HEK293 (cell line): ENCODE measurements around the gene PABPN1.

ENCODE experiments used
- CTCF ChIA-PET: fragments of 350-600 bp; formaldehyde crosslinking; extraction: SDS; loops from one replicate; lab custom pipeline; 2021; ENCODE audit warnings: antibody characterized with exemption; lab: Yijun Ruan, JAX
- POLR2A ChIA-PET: fragments of 300-600 bp; formaldehyde crosslinking; extraction: SDS; loops from one replicate; lab custom pipeline; 2020; ENCODE audit warnings: antibody characterized with exemption, inconsistent platforms; lab: Yijun Ruan, JAX
- H3K27ac ChIP-seq: fragments of 200-500 bp; sonication (Bioruptor generic); 2 replicates; pipeline ENCODE4 v1.5.1; 2014; ENCODE audit warnings: low read depth, low read length, control low read depth, inconsistent platforms; ENCODE audit errors: extremely low read depth
- H3K36me3 ChIP-seq, 2 experiments: fragments of 200-500 bp in 1 of 2; sonication (Bioruptor generic) in 1 of 2; 1 replicate in 1 of 2; 2 replicates in 1 of 2; pipeline ENCODE4 v1.5.1; 2014 to 2017; ENCODE audit warnings: inconsistent platforms in 2 of 2, low read length in 2 of 2; ENCODE audit not compliant: control insufficient read depth in 2 of 2, insufficient read depth in 1 of 2
- H3K4me1 ChIP-seq: fragments of 200-500 bp; sonication (Bioruptor generic); 2 replicates; pipeline ENCODE4 v1.5.1; 2014; ENCODE audit warnings: mild to moderate bottlenecking, low read length, inconsistent platforms; ENCODE audit not compliant: control insufficient read depth, insufficient read depth
- H3K4me3 ChIP-seq: 2 replicates; pipeline ENCODE4 v1.5.1; 2011; ENCODE audit warnings: low read depth, mild to moderate bottlenecking, control low read depth, low read length, moderate library complexity
- H3K9me3 ChIP-seq: fragments of 200-500 bp; sonication (Bioruptor generic); 2 replicates; pipeline ENCODE4 v1.5.1; 2014; ENCODE audit warnings: low read depth, low read length, inconsistent platforms; ENCODE audit not compliant: control insufficient read depth, insufficient read depth
- BCL11B ChIP-seq: fragments of 450-650 bp; formaldehyde crosslinking; IDR thresholded peaks from 2 replicates; pipeline ENCODE4 v1.5.1; 2016; ENCODE audit warnings: low read depth, missing biosample characterization, missing genetic modification characterization
- REST ChIP-seq: fragments of 450-650 bp; formaldehyde crosslinking; IDR thresholded peaks from 2 replicates; pipeline ENCODE4 v1.5.1; 2016; ENCODE audit warnings: missing biosample characterization, missing genetic modification characterization
- WT1 ChIP-seq: fragments of 450-650 bp; formaldehyde crosslinking; IDR thresholded peaks from 2 replicates; pipeline ENCODE4 v1.5.1; 2016; ENCODE audit warnings: missing biosample characterization, missing genetic modification characterization
- ZNF155 ChIP-seq: fragments of 450-650 bp; formaldehyde crosslinking; IDR thresholded peaks from 2 replicates; pipeline ENCODE4 v1.5.1; 2016; ENCODE audit warnings: missing biosample characterization, missing genetic modification characterization
- ZNF274 ChIP-seq, 2 experiments: fragments of 200-500 bp in 1 of 2; fragments of 450-650 bp in 1 of 2; sonication (Bioruptor generic) in 1 of 2; formaldehyde crosslinking in 1 of 2; IDR thresholded peaks; 2 replicates each; pipeline versions ENCODE4 v1.5.1 to v1.6.1; 2014 to 2016; ENCODE audit warnings: borderline replicate concordance in 1 of 2, inconsistent platforms in 1 of 2, low read length in 1 of 2, missing biosample characterization in 1 of 2, missing genetic modification characterization in 1 of 2
- ZNF350 ChIP-seq: fragments of 450-650 bp; formaldehyde crosslinking; IDR thresholded peaks from 2 replicates; pipeline ENCODE4 v1.5.0; 2017; ENCODE audit warnings: missing biosample characterization, mild to moderate bottlenecking, missing genetic modification characterization
- ZNF394 ChIP-seq: fragments of 450-650 bp; formaldehyde crosslinking; IDR thresholded peaks from 2 replicates; pipeline ENCODE4 v1.5.1; 2016; ENCODE audit warnings: missing biosample characterization, missing genetic modification characterization, mild to moderate bottlenecking, moderate library complexity, borderline replicate concordance
- ZNF416 ChIP-seq: fragments of 450-650 bp; formaldehyde crosslinking; IDR thresholded peaks from 2 replicates; pipeline ENCODE4 v1.5.1; 2016; ENCODE audit warnings: missing biosample characterization, missing genetic modification characterization
- ZNF423 ChIP-seq: fragments of 450-650 bp; formaldehyde crosslinking; IDR thresholded peaks from 2 replicates; pipeline ENCODE4 v1.5.1; 2016; ENCODE audit warnings: missing biosample characterization, missing genetic modification characterization
- ZNF433 ChIP-seq: fragments of 450-650 bp; formaldehyde crosslinking; IDR thresholded peaks from 2 replicates; pipeline ENCODE4 v1.5.1; 2016; ENCODE audit warnings: missing biosample characterization, missing genetic modification characterization, low read depth
- ZNF624 ChIP-seq: fragments of 450-650 bp; formaldehyde crosslinking; IDR thresholded peaks from 2 replicates; pipeline ENCODE4 v1.5.1; 2017; ENCODE audit warnings: missing biosample characterization, missing genetic modification characterization
- ZNF629 ChIP-seq: fragments of 450-650 bp; formaldehyde crosslinking; IDR thresholded peaks from 2 replicates; pipeline ENCODE4 v1.5.1; 2017; ENCODE audit warnings: missing biosample characterization, missing genetic modification characterization
- ZNF792 ChIP-seq: fragments of 450-650 bp; formaldehyde crosslinking; IDR thresholded peaks from 2 replicates; pipeline ENCODE4 v1.5.1; 2016; ENCODE audit warnings: missing biosample characterization, missing genetic modification characterization
- TF ChIP-seq, protein P1 (sequence below): fragments of 450-650 bp; formaldehyde crosslinking; IDR thresholded peaks from 2 replicates; pipeline ENCODE4 v1.5.1; 2017; ENCODE audit warnings: missing biosample characterization, missing genetic modification characterization
- TF ChIP-seq, protein P2 (sequence below): sonication (generic); formaldehyde crosslinking; IDR thresholded peaks from 2 replicates; pipeline ENCODE4 v1.8.1; 2022; ENCODE audit warnings: mild to moderate bottlenecking, moderate library complexity, missing genetic modification reagents
- TF ChIP-seq, protein P3 (sequence below): fragments of 450-650 bp; formaldehyde crosslinking; IDR thresholded peaks from 2 replicates; pipeline ENCODE4 v1.5.1; 2017; ENCODE audit warnings: missing biosample characterization, missing genetic modification characterization

Gene PABPN1

DNA sequence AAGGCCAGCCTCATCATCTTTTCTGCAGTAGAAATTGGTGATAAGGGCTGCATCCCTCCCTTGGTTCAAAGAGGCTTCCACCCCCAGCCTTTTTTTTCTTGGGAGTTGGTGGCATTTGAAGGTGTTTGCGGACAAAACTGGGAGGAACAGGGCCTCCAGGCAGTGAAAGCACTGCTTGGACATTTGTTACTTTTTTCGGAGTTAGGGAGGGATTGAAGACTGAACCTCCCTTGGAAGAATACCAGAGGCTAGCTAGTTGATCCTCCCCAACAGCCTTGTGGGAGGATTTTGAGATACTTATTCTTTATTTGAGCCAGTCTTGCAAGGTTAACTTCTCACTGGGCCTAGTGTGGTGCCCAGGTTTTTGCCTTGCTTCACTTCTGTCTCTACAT, 3.2 kb downstream of the PABPN1 start:
- Histone ChIP-seq H3K36me3 (peaks cover 25 to 37% of the 10 kb centered on the region in 2 experiments), H3K4me3 (no peak overlapping the region), H3K4me1 (peaks cover 15% of the 10 kb centered on the region)
- POLR2A ChIA-PET, result no interaction called here
- TF ChIP-seq, protein P1, sequence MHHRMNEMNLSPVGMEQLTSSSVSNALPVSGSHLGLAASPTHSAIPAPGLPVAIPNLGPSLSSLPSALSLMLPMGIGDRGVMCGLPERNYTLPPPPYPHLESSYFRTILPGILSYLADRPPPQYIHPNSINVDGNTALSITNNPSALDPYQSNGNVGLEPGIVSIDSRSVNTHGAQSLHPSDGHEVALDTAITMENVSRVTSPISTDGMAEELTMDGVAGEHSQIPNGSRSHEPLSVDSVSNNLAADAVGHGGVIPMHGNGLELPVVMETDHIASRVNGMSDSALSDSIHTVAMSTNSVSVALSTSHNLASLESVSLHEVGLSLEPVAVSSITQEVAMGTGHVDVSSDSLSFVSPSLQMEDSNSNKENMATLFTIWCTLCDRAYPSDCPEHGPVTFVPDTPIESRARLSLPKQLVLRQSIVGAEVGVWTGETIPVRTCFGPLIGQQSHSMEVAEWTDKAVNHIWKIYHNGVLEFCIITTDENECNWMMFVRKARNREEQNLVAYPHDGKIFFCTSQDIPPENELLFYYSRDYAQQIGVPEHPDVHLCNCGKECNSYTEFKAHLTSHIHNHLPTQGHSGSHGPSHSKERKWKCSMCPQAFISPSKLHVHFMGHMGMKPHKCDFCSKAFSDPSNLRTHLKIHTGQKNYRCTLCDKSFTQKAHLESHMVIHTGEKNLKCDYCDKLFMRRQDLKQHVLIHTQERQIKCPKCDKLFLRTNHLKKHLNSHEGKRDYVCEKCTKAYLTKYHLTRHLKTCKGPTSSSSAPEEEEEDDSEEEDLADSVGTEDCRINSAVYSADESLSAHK, result no peak
- no peak for TF ChIP-seq REST
- TF ChIP-seq ZNF350 (tag by site-specific recombination), result no peak
- TF ChIP-seq WT1 (tag by site-specific recombination), result peak; percentile 88
- TF ChIP-seq, all 188 proteins: peak for 1
- CTCF ChIA-PET, result interaction anchor here (1.0 kb wide), 1 partner anchor 56 kb away, joined by 4 read pairs; no protein-coding TSS in a partner anchor
- no peak overlapping the region for H3K27ac ChIP-seq
- no peaks in the 10 kb centered on the region for H3K9me3 ChIP-seq

- Histone ChIP-seq H3K4me1 (peaks cover 11% of the 10 kb centered on the region), H3K27ac (no peak overlapping the region), H3K36me3 (peaks cover 25 to 37% of the 10 kb centered on the region in 2 experiments), H3K4me3 (no peak overlapping the region), H3K9me3 (no peaks in the 10 kb centered on the region)
- POLR2A ChIA-PET, result no interaction called here
- TF ChIP-seq ZNF792 (tag by site-specific recombination) (no peak), ZNF433 (tag by site-specific recombination) (no peak), ZNF394 (tag by site-specific recombination) (no peak), ZNF624 (no peak), WT1 (tag by site-specific recombination) (no peak), ZNF416 (tag by site-specific recombination) (no peak), ZNF274 (IDR thresholded peaks at IDR 0.05; ENCODE audit: low read length) (no peak), ZNF274 (tag by site-specific recombination; IDR thresholded peaks at IDR 0.05; ENCODE audit: borderline replicate concordance) (no peak), ZNF155 (tag by site-specific recombination) (no peak), BCL11B (tag by site-specific recombination) (no peak), ZNF629 (tag by site-specific recombination) (no peak), ZNF423 (no peak)
- TF ChIP-seq, protein P2, sequence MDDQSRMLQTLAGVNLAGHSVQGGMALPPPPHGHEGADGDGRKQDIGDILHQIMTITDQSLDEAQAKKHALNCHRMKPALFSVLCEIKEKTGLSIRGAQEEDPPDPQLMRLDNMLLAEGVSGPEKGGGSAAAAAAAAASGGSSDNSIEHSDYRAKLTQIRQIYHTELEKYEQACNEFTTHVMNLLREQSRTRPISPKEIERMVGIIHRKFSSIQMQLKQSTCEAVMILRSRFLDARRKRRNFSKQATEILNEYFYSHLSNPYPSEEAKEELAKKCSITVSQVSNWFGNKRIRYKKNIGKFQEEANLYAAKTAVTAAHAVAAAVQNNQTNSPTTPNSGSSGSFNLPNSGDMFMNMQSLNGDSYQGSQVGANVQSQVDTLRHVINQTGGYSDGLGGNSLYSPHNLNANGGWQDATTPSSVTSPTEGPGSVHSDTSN (CRISPR knock-in tag), result no peak
- TF ChIP-seq, protein P3, sequence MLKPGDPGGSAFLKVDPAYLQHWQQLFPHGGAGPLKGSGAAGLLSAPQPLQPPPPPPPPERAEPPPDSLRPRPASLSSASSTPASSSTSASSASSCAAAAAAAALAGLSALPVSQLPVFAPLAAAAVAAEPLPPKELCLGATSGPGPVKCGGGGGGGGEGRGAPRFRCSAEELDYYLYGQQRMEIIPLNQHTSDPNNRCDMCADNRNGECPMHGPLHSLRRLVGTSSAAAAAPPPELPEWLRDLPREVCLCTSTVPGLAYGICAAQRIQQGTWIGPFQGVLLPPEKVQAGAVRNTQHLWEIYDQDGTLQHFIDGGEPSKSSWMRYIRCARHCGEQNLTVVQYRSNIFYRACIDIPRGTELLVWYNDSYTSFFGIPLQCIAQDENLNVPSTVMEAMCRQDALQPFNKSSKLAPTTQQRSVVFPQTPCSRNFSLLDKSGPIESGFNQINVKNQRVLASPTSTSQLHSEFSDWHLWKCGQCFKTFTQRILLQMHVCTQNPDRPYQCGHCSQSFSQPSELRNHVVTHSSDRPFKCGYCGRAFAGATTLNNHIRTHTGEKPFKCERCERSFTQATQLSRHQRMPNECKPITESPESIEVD (tag by site-specific recombination), result no peak
- CTCF ChIA-PET, result interaction anchor here (1.0 kb wide), 1 partner anchor 55 kb away, joined by 4 read pairs; no protein-coding TSS in a partner anchor
Observed at GRCh38 chr14:23324993-23325392, 3.7 kb downstream of the PABPN1 start.
